HG03565 (cell line): ENCODE results near the gene PPP2CA.
A peak's percentile ranks its signal among the peaks of the same experiment; 100 is the strongest.
"Not testable (repeated sequence)": the region's sequence is repeated elsewhere in the genome, so short reads cannot be mapped to it uniquely, and the experiment has no call there.

Experiments used
- ATAC-seq: cut with Tn5 transposase; IDR thresholded peaks from one replicate; pipeline ENCODE4 v1.9.1; 2021; ENCODE audit warnings: mild to moderate bottlenecking, moderate library complexity; ENCODE audit not compliant: unreplicated experiment

The PPP2CA gene

GRCh38 chr5:134245692-134246091 is 19.8 kb upstream of the PPP2CA start:
- no peak for ATAC-seq

DNA sequence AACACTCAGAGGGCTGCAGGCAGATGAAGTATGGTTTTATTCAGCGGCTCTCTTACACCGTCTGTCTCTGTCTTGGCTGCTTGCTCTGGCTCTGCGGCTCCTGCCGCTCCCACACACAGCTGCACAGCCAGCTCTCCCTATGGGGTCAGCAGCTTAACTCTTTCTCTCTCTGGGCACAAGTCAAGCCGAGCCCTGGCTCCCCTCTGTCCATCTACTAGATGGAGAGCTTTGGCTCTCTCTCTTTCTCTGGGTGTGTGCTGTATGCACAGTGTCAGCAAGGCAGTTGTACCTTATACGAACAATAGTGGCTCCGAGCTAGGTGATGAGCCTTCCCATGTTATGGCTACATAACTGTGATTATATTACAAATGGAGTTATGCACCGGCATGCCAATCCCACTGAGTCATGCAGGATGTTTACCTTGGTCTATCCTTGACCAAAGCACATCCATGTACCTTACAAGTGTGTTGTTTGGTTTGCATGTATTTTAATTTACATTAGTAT is 19.3 kb upstream of the PPP2CA start:
- no peak for ATAC-seq

DNA sequence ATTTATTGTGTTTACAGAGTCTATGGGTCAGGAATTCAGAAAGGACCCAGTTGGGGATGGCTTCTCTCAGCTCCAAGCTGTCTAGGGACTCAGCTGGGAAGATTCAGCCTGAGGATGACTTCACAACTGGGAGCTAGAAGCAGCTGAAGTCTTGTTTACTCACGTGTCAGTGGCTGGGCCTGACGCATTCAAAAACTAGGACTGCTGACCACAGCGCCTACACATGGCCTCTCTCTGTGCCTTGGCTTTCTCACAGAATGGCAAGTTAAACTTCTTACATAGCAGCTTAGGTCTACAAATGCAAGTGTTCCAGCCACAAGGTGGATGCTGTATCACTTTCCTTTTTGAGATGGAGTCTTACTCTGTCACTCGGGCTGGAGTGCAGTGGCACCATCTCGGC is 16.3 kb upstream of the PPP2CA start:
- no peak for ATAC-seq

DNA sequence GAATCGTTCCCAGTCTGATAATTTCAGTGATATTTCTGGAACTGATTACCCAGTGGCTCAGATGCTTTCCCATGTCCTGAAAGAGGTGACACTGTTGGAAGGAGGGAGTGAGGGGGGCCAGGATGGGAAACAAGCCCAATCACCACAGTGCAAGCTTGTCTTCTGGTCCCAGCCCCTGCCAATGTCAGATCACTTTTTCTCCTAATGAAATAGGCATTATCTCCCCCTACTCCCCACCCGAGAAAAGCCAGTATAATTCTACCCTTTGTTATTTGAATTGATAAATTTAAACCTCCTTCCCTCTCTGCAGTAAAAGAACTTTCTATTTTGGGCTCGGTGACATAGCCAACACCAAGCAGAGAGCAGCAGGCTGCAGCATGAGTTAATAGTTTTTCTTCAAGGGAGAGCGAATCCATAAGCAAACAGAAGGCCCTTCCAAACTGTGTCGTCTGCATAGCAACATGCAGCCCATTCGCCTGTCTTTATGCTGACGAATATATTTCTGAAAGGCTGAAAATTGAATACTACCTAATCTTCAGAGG is 14.6 kb upstream of the PPP2CA start:
- no peak for ATAC-seq

- no peak for ATAC-seq
Observed at GRCh38 chr5:134236820-134237219, 10.9 kb upstream of the PPP2CA start.

DNA sequence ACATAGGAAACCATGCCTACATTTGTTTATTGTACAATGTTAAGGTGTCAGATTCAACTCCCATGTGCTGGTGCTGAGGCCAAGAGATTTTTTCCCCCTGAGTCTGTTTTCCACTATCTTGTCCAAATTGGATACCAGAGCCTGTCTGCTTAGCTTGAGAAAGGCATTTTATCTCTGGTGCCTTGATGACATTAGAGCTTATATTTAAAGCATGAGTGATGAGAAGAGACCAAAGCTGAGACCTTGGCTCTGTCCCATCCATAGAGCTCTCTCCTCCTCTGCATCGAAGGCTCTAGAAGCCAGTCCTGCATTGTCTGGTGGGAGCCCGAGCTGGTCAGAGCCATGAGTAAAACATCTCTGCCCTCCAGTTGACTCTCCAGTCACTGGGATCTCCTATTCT is 10.4 kb upstream of the PPP2CA start:
- no peak for ATAC-seq

DNA sequence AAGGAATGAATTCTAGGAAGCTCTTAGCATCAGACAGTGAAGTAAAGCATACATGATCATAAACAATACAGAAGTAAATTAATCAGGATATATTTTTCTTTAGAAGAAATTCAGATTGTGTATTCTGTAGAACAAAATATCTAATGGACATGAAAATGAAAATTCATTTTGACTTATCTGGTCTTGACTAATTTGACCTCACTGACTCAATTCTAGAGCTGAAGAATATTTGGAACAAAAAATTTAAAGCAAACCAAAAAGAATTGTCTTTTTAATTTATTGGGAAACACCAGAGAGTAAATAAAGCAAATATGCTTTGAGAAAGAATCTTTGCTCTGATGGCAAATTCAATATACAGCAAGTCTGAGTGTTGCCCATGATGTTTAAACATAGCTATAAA is 2.8 kb upstream of the PPP2CA start:
- no peak for ATAC-seq

GRCh38 chr5:134227776-134228175 is 1.9 kb upstream of the PPP2CA start:
- no peak for ATAC-seq

GRCh38 chr5:134227259-134227658 is 1.4 kb upstream of the PPP2CA start:
- no peak for ATAC-seq

DNA sequence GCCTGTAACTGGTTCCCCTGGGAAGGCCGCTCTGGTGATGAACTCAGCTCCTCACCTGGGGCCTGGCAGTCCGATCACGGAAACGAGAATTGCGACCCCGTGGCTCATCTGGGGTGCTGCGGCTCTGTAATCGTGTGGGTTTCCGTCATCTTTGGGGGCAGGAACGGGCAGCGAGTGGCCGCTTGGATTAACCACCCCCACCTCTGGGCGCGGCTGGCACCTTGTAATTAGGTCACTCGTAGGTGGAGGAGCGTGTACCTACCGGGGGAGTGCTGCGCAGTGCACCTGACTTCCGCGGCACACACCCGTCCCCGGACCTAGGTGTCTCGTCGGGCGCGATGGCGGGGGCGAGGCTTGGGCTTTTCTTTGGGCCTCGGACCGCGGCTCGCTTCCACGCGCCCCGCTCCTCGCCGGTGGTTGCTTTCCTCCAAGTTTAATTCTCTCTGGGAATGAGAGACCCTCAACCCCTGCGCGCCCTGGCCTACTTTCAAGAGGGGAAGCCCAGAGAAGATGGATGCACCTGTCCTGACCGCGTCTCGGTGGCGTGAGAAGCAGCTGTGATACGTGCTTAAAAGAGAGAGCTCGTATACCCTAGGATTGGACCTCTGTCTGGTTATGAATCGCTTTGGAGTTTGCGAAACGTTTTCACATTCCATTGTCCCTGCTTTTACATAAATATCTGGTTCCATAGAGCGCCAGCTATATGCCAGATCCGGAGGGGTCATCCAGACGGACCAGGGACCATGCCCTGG is 744 bp upstream of the PPP2CA start:
- ATAC-seq = peak; percentile 12

DNA sequence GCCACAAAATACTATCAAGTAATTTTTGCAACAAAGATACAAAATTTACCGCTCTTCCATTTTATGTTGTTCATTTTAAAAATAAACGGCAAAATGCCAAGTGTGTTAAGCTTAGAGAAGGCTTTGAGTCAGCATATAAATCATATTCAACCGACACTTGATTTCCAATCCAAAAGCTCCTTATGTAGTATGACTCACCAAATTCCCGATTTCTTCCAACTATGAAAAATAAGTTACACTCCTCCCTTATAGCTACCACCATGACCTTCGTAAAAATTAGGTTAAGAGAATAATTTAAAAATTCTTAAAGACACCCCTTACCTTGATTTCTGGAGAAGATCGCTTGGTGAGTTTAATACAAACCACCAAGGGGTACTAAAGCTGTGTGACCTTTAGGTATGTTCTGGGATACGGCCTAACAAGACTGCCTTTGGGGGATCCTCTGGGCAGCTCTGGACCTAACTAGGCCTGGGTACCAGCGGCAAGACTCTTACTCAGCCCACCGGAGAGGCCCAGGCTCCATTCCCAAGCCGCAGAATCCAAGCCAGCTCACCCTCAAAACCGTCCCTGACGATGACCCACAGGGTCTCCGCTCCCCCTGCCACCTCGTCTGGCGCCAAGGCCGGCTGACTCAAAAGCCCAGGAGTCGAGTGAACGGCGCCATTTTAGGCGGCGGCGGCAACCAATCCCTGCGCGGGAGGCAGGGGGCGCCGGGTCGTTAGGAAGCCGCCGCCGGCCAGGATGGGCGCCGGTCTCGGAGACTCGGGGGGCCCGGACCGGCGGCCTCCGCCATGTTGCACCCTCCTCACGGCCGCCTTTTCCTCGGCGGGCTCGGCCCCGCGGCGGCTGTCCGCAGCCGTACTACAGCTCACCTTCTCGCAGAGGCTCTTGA is 739 bp downstream of the PPP2CA start:
- ATAC-seq = peak; percentile 11

- no peak for ATAC-seq
Observed at GRCh38 chr5:134223406-134224248, 2.2 kb downstream of the PPP2CA start.

DNA sequence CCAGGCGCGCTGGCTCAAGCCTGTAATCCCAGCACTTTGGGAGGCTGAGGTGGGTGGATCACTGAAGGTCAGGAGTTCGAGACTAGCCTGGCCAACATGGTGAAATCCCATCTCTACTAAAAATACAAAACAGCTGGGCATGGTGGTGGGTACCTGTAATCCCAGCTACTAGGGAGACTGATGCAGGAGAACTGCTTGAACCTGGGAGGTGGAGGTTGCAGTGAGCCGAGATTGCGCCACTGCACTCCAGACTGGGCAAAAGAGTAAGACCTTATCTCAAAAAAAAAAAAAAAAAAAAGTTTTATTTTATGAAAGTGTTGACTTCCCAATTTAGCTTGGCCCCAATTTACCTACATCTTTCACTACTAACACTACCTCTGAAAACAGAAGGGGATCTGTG is 4.2 kb downstream of the PPP2CA start:
- not testable (repeated sequence) for ATAC-seq

DNA sequence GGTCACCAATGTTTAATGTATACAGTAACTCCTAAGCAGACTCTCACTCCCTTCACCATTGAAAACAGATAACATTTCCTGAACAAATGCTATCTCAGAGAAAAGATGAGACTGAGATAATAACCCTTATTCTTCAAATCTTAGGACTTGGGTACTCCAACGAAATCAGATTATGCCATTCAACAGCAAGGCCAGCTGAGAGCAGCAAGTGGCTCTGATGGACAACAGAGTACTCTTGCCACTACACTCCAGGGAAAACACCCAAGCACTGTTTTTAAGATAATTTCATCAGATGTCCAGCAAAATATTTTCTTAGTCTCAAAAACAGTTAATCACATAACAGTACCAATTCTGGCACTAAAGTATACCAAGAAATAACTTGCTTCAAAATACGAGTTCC is 10.1 kb downstream of the PPP2CA start:
- ATAC-seq = no peak

GRCh38 chr5:134211263-134212031 is 14.4 kb downstream of the PPP2CA start:
- not testable (repeated sequence) for ATAC-seq

- no peak for ATAC-seq
Observed at GRCh38 chr5:134209477-134210245, 16.2 kb downstream of the PPP2CA start.

DNA sequence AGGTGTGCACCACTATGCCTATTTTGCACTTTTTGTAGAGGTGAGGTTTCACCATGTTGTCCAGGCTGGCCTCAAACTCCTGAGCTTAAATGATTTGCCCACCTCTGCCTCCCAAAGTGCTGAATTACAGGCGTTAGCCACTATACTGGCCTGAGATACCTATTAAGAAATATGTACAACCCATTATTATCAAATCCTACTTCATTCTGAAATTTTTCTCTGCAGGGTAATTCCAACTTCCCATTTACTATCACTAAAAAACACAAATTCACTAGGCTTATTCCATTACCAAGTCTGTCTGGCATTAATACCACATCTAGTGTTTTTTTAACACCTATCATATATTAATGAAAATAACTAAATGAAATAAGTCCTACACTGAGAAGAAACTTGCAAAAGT is 18.2 kb downstream of the PPP2CA start:
- no peak for ATAC-seq

GRCh38 chr5:134206627-134207160 is 19.2 kb downstream of the PPP2CA start:
- ATAC-seq = no peak

DNA sequence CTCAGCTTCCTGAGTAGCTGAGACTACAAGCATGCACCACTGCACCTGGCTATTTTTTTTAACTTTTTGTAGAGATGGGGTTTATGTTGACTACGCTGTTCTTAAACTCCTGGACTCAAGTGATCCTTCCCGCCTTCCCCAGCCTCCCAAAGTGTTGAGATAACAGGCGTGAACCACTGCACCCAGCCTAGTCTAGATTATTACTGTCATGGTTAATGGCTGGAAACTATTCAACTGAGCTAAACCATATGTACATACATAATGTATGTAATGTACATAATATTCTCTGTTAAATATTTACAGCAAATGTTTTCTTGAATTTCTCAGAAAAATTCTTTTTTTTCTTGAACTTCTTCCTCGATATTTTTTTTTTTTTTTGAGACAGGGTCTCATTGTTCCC is 21.3 kb downstream of the PPP2CA start:
- no peak for ATAC-seq
